IPS-NIHi7 (cell line): ENCODE data around the gene KIAA0319L.
"Not testable (repeated sequence)": the region's sequence is repeated elsewhere in the genome, so short reads cannot be mapped to it uniquely, and the experiment has no call there.

ENCODE experiments used
- DNase-seq: peaks from one replicate; pipeline ENCODE4 v3.0.0; 2012; ENCODE audit warnings: mixed read lengths; ENCODE audit errors: extremely low spot score

Gene KIAA0319L

DNA sequence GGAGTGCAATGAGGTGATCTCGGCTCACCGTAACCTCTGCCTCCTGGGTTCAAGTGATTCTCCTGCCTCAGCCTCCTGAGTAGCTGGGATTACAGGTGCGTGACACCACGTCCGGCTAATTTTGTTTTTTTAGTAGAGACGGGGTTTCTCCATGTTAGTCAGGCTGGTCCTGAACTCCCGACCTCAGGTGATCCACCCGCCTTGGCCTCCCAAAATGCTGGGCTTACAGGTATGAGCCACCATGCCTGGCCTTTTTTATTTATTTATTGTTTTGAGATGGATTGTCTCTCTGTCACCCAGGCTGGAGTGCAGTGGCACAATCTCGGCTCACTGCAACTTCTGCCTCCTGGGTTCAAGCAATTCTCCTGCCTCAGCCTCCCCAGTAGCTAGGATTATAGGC is 24.4 kb upstream of the KIAA0319L start:
- not testable (repeated sequence) for DNase-seq

DNA sequence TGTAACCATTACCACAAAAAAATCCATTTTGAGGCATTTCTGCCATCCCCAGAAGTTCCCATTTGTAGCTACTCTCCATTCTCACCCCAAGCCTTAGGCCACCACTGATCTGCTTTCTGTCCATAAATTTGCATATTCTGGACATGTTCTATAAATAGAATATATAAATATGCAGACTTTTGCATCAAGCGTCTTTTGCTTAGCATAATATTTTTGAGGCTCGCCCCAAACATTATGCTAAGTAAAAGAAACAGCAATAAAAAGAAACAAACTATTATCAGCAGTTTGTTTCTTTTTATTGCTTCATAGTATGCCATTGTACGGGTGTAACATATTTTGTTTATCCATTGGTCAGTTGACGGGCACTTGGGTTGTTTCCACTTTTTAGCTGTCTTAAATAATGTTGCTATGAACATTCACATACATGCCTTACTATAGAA is 23.8 kb upstream of the KIAA0319L start:
- DNase-seq, result no peak

DNA sequence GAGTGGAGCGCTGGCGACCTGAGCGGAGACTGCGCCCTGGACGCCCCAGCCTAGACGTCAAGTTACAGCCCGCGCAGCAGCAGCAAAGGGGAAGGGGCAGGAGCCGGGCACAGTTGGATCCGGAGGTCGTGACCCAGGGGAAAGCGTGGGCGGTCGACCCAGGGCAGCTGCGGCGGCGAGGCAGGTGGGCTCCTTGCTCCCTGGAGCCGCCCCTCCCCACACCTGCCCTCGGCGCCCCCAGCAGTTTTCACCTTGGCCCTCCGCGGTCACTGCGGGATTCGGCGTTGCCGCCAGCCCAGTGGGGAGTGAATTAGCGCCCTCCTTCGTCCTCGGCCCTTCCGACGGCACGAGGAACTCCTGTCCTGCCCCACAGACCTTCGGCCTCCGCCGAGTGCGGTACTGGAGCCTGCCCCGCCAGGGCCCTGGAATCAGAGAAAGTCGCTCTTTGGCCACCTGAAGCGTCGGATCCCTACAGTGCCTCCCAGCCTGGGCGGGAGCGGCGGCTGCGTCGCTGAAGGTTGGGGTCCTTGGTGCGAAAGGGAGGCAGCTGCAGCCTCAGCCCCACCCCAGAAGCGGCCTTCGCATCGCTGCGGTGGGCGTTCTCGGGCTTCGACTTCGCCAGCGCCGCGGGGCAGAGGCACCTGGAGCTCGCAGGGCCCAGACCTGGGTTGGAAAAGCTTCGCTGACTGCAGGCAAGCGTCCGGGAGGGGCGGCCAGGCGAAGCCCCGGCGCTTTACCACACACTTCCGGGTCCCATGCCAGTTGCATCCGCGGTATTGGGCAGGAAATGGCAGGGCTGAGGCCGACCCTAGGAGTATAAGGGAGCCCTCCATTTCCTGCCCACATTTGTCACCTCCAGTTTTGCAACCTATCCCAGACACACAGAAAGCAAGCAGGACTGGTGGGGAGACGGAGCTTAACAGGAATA is 20.1 kb upstream of the KIAA0319L start:
- no peak for DNase-seq

DNA sequence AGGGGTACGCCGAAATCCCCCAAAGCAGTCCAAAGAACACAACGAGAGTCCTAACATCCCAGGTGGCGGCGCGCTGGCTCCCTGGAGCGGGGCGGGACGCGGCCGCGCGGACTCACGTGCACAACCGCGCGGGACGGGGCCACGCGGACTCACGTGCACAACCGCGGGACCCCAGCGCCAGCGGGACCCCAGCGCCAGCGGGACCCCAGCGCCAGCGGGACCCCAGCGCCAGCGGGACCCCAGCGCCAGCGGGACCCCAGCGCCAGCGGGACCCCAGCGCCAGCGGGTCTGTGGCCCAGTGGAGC is 19.5 kb upstream of the KIAA0319L start:
- not testable (repeated sequence) for DNase-seq

DNA sequence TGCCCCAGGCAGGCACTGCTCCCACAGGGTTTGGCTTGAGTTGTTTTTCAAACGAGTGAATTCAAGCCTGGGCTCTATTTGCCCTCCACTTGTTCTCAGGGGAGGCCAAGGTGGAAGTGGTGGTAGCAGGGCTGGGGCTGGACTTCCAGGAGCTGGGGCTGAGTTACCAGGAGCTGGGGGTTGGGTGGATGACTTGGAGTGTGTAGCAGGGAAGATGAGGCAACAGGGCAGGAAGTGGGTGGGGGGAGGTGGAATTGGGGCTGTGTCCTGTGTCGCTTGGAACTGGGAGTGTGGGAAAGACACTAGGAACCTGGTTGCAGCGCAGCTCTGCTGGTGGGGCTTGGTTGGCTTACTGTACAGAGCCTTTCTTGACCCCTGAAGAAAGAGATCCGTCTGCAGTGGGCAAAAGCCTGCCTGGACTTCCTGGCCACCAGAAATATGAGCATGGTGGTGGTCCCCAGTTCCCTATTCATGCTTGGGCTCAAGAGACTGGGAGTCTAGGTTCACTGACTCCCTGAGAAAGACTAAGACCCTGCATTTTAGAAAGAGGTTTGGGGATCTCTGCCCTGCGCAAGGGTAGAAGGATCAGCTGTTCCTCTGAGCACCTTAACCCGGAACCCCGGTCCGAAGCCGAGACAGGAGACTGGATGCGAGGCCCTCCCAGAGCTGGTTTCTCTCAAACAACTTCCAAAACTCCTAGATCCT is 19.0 kb upstream of the KIAA0319L start:
- no peak for DNase-seq

DNA sequence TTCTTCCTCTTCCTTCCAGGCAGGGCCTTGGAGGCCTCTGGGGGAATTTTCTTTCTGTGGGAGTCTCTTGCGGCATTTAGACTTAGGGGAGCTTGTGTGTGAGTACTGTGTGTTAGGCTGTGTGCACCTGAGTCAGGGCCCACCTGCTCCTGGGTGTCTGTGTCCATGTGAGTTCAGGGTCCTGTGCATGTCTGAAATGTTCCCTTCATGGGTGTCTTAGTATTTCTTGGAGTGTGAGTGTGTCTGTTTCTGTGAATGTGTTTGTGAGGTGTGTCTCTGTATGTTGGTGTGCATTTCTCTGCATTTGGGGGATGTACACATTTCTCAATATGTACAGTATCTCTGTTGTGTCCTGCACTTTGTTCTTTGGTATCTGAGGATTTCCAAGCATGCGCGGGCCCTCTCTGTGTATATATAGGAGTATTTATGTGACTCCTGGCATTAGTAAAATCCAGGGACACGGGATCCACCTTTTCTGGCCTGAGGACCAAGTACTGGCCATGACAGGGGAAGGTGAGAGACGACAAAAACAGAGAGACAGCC is 18.3 kb upstream of the KIAA0319L start:
- DNase-seq, result no peak

DNA sequence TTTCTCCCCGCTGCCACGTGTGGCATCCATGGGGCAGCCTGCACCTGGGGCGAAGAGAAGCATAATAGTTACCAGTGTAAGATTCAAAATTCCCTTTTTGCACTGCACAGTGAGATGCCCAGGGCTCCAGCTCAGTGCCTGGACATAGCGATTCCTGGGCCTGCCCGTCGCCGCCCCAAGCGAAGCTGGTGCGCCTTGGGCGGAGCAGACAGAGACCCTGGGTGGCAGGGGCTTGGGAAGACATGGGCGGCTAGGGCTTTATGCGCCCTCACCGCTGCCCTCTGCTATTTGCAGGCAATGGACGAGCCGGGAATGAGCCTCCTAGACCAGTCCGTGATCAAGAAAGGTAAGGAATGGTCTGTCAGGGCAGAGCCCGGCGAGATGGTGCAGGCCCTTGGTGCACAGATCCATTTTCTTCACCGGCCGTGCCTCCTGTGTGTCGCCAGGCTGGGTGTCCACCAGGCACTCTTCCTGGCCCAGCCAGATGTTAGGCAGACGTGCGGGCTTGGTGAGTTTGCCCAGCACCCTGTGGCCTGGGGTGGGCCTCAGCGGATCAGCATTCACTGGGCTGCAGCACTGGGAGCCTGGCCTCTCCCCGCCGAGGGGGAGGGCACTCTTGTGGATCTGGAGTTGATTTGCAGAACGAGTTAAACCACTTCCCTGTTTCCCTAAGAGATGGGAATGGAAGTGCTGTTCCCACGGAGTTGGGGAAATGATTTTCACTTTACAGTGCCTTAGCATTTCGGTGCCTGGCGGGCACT is 17.6 kb upstream of the KIAA0319L start:
- DNase-seq, result no peak

DNA sequence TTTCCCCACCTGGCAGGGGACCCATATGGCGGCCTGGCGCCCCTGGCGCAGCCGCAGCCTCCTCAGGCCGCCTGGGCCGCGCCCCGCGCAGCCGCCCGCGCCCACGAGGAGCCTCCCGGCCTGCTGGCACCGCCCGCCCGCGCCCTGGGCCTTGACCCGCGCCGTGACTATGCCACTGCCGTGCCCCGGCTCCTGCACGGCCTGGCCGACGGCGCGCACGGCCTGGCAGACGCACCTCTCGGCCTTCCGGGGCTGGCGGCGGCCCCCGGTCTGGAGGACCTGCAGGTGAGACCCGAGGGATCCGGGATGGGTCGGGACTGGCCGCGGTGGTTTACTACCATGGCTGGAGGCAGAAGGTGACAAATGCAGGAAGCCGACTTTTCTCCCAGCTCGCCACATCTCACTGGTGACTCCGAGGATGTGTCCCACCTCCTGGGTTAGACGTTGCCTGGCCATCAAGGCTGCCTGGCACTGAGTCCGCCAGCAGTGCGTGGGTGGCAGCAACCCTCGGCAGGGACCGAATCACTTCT is 17.0 kb upstream of the KIAA0319L start:
- no peak for DNase-seq

DNA sequence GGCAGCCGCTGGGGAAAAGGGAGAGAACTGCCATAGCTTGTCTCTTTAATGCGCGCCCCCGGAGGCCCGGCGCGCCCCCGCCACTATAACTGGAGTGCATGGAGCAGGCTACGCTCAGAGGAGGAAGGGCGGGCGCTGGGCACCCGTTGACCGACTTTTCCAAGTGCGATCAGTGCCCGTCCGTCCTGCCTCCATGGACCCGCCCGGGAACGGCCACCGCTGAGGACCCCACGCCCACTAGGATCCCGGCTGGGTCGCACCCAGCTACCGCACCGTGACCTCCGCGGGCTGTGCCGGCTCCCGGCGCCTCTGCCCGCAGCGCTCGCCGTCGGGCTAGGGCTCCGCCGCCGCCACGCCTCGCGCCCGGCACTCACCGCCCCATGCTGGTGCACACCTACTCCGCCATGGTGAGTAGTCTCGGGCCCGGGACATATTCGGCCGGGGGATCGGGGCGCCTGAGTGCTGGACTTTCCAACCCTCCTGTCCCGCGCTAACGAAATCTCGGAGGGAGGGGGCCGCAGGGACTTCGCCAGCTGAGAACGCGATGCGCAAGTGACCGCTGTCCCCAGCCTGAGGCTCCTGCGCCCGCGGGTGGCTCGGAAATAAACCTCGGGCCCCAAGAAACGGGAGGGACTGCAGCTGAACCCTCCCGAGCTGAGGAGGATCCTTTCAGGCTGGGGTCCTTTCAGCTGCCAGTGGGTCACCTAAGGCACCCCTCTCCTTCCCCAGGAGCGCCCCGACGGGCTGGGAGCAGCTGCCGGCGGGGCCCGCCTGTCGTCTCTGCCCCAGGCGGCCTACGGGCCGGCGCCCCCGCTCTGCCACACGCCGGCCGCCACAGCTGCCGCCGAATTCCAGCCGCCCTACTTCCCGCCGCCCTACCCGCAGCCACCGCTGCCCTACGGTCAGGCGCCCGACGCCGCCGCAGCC is 16.3 kb upstream of the KIAA0319L start, which contains the start of gene TFAP2E:
Gene TFAP2E (plus strand): TSS at position 117 of the 927 bp plus-strand sequence. CDS start 264 bp downstream, at position 381.
- DNase-seq, result peak; percentile 56

DNA sequence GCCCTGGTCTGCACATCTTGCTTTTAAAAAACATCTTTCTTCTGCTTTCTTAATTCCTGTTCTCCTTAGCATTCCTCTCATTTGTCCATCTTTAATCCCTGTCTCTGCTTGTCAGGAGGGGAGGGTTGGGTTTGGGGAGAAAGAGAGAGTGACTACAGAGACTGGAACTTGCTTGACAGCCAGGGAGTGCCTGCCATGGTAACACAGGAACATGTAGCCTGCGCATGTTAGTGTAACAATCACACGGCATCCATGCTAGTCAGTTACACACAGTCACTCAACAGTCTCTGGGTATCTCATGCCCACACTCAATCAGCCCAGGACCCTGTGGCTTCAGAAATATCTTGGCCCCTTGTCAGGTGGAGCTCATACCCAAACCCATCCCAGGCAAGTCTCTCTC is 15.1 kb upstream of the KIAA0319L start:
- no peak for DNase-seq

DNA sequence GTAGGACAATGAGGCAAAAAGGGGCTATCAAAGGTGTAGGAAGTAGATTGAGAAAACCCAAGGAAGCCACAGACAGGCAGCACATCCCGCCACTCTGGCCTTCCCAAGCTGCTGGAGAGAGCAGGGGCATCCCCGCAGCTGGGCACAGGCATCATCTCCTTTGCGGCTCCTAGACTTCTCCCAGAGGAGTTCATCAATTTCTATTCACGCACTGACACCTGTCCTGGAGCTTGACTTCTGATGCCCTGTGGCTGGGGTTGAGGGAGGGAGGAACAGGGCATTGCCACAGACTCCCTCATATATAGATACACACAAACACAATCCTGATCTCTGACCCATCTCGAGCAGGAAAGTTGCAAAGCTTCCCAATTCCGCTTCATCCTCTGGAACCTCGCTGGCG is 14.1 kb upstream of the KIAA0319L start:
- no peak for DNase-seq

DNA sequence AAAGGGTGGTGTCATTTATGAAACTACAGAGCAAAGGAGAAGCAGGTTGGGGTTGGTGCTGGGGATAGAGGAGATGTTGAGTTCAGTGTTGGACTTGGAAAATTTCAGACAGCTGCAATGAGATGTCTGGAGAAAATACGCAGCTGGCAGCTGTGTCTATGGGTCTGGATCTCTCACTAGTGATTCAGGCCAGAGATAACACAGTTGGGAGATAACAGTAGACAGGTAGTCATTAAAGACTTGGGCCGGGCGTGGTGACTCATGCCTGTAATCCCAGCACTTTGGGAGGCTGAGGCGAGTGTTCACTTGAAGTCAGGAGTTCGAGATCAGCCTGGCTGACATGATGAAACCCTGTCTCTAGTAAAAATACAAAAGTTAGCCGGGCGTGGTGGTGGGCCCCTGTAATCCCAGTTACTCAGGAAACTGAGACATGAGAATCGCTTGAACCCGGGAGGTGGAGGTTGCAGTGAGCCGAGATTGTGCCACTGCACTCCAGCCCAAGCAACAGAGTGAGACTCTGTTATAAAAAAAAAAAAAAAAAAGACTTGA is 13.5 kb upstream of the KIAA0319L start:
- no peak for DNase-seq

DNA sequence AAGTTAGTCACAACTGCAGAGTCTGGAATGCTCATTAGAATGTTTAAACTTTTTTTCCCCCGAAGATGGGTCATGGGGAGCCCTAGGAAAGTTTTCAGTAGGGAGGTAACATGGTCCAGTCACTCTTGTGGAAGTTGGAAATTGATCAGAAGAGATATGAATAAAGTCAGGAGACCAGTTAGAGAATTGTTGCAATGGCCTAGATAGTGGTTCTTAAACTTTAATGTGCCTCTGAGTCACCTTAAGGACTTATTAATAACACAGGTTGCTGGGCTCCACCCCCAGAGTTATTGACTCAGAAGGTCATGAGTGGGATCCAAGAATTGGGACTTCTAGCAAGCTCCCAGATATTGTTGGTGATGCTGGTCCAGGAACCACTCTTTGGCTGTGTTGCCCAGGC is 12.7 kb upstream of the KIAA0319L start:
- DNase-seq, result no peak

DNA sequence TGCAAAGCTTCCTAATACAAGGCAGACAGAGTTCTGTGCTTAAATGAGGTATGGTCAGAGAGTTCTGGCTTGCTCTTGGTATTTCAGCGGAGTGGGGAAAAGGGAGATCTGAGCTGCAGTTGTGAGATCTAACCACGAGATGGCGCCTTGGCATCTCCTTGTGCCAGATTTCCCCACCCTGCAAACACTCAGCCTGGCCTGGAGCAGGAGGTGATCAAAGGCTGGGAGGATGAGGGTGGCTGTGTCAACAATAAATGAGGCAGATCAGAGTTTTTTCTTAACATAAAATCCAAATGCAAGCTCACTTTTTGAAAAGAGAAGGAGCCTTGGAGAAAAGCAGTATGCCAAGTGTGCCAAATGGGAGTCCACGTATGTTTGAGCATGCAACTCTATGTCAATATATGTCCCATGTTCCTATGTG is 11.8 kb upstream of the KIAA0319L start:
- DNase-seq, result peak; percentile 87

DNA sequence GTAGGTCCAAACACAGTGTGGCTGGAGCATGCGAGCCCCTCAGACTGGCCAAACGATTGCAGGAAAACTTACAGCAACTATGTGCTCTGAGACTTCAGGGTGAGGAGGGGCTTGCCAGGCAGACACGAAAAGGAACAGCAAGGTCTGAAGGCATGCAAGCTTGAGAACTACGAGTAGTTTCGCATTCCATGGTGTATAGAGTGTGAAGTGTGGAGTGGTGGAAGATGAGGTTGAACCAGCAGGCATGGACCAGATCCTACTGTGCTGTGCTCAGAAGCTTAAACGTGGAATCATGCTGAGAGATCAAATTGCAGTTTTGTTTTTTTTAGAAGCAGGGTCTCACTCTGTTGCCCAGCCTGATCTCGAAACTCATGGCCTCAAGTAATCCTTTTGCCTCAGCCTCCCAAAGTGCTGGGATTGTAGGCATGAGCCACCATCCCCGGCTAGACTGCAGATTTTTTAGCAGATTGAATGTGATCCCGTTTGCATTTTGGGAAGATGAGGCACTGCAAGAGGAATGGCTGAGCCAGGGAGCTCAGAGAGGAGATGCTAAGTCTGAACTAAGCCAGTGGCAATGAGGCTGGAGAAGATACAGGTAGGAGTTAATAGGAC is 10.8 kb upstream of the KIAA0319L start:
- no peak for DNase-seq

DNA sequence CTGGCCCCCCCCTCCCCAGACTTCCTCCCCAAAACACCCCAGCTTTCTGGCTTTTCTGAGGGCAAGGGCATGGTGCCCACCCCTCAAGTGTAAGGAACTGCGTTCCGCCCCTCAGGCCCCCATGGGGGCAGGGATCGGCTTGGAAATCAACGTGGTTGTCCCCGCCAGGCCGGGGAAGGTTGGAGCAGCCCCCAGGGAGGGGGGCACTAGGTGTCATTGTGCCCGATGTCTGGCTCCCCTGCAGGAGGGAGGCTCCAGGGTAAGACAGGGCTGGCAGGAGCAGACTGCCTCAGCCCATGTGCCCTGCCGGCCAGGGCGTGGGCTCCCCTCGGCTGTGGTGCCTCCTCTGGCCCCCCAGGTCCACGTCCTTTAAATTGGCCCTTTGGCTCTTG is 8.5 kb upstream of the KIAA0319L start:
- DNase-seq, result no peak

DNA sequence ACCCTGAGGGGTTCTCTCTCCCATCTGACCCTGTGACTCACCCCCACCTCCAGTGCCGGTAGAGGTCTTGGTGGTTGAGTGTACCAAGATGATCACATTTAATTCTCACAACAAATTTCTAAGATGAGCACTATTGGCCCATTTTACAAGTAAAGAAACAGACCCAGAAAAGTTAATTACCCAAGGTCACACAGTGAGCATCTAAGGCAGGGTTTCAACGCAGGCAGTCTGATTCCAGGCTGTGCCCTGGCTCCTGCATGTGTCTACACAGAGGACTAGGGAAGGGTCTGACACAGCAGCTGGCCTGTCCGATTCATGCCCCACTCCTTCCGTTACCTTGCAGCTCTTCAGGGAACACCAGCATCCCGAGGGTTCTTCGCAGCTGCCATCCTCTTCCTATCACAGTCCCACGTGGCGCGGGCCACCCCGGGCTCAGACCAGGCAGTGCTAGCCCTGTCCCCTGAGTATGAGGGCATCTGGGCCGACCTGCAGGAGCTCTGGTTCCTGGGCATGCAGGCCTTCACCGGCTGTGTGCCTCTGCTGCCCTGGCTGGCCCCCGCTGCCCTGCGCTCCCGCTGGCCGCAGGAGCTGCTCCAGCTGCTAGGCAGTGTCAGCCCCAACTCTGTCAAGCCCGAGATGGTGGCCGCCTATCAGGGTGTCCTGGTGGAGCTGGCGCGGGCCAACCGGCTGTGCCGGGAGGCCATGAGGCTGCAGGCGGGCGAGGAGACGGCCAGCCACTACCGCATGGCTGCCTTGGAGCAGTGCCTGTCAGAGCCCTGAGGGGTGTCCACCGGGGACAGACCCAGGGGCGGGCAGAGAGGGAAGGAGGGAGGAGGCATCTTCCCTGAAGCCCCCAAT is 7.9 kb upstream of the KIAA0319L start:
- DNase-seq, result no peak

DNA sequence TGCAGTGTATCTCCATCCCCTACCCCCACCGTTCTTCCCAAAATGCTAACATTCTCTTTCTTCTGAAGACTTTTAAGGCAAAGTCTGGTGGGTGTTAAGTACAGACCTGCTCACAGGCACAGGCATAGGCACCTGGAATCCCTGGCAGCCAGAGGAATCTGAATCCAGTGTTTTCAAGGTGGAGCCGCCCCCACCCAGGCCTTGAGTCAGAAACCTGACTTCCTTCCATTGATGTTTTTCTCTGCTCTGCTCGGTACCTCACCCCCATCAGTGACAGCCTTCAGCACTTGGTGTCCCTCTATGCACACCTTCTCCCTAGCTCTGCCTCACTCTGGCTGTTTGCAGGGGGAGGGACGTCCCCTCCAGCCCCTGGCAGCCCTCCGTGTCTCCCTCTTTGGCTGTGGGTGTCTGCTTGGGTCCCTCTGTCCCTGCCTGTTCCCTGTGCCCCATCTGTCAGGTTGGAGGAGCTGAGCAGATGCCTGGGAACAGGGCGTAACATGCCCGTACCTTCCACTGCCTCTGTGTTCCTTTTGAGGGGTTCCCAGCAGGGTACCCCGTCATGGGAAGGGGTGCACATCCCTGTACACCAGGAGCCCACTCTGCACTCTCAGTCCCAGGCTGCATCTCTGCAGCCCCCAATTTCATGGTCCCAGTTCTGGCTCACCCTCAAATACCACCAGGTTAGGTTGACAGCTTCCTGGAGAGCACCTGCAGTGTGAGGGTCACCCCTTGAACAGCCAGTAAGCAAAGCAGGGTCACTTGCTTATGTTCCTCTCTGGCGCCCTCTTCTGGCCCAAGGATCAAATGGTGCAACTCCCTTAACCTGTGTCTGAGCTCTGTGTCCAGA is 7.1 kb upstream of the KIAA0319L start:
- DNase-seq, result peak; percentile 84
